ENCODE results near the gene CTNND1.
"Not testable (repeated sequence)": the region's sequence is repeated elsewhere in the genome, so short reads cannot be mapped to it uniquely, and the experiment has no call there.

CTNND1 gene, protein sequence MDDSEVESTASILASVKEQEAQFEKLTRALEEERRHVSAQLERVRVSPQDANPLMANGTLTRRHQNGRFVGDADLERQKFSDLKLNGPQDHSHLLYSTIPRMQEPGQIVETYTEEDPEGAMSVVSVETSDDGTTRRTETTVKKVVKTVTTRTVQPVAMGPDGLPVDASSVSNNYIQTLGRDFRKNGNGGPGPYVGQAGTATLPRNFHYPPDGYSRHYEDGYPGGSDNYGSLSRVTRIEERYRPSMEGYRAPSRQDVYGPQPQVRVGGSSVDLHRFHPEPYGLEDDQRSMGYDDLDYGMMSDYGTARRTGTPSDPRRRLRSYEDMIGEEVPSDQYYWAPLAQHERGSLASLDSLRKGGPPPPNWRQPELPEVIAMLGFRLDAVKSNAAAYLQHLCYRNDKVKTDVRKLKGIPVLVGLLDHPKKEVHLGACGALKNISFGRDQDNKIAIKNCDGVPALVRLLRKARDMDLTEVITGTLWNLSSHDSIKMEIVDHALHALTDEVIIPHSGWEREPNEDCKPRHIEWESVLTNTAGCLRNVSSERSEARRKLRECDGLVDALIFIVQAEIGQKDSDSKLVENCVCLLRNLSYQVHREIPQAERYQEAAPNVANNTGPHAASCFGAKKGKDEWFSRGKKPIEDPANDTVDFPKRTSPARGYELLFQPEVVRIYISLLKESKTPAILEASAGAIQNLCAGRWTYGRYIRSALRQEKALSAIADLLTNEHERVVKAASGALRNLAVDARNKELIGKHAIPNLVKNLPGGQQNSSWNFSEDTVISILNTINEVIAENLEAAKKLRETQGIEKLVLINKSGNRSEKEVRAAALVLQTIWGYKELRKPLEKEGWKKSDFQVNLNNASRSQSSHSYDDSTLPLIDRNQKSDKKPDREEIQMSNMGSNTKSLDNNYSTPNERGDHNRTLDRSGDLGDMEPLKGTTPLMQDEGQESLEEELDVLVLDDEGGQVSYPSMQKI

DNA sequence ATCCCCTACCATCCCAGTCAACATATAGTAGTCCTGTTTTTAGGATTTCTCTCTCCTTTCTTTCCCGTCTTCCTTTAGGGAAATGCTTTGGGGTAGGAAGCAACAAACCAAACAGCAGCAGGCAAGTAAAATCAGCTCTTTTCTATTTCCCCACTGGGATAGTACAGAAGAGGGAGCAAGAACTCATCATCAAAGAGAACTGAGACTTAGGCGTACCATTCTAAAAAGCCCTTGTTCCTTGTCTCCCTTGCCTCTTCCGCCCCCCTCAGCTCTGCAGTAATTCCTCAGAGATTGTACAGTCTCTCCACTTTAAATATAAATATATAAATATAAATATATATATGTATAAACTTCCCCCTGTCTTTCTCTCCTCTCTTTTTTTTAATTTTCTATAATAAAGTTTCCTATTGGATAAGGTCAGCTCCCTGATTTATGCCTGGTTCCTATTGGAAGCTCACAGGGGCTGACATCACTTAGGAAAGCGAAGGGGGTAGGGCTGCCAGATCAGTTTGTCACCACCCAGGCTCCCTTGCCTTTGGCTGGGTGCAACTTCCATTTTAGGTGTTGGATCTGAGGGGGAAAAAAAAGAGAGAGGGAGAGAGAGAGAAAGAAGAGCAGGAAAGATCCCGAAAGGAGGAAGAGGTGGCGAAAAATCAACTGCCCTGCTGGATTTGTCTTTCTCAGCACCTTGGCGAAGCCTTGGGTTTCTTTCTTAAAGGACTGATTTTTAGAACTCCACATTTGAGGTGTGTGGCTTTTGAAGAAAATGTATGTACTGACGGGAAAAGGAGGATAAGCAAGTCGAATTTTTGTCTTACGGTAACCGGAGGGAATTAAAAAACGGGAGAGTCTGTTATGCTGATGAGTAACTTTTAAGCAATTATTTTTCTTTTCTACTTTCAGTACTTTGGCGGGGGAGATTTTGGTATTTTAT is at the start of gene CTNND1:
TSS of gene CTNND1 (plus strand) at position 502 of the 934 bp plus-strand sequence. CDS start 29,677 bp downstream, outside the sequence.
- DNase-seq = peak; percentile 88

DNA sequence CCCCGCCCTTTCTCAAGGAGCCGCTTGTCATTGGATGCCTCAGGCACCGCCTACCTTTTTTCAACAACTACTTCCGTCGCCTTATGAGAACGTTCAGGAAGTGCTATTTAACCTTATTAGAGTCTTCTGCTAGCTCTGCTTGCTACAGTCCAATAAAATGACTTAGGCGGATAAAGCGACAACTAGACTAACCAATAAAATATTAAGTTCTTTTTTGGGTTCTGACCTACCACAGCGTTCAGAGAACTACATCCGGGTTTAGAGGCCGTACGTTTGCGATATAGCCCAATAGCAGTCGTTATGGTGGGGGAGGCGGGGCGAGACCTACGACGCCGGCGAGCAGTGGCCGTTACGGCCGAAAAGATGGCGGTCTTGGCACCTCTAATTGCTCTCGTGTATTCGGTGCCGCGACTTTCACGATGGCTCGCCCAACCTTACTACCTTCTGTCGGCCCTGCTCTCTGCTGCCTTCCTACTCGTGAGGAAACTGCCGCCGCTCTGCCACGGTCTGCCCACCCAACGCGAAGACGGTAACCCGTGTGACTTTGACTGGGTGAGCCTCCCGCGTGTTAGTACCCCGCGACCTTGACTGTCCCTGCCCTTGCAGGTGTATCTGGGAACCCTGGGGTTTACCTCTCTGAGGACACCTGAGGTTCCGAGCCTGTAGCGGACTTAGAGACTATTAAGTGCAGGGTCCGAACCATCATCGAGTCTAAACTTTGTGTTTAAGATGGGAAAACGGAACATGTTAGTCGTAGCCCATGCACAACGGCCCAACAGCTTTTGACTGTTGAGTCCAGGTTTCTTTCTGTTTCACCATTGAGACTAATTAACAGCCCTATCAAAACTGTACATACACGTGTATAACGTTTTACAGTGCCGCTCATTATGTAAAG is 49.1 kb upstream of the CTNND1 start, which contains the start of gene TMX2:
TSS of gene TMX2 (plus strand) at position 338 of the 895 bp plus-strand sequence. CDS start at position 364, 26 bp downstream.
- peak; percentile 97 for DNase-seq

DNA sequence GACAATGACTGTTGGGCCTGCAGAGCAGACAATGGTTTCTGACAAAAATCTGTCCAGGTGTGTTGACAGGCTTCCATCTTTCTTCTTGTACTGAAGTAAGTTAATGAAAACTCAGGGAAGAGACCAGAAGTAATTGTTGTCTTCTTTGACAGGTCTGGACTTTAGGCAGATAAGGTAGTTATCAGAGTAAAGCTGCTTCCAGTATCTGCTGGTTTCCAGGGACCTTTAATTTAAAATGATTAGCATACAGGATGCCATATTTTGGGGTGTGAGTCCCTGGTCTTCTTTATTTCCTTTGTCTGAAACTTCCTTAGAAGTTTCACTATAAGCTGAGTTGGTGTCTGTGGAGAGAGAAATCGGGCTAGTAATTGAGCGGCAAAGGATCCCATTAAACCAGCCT is 47.8 kb upstream of the CTNND1 start:
- no peak for DNase-seq

DNA sequence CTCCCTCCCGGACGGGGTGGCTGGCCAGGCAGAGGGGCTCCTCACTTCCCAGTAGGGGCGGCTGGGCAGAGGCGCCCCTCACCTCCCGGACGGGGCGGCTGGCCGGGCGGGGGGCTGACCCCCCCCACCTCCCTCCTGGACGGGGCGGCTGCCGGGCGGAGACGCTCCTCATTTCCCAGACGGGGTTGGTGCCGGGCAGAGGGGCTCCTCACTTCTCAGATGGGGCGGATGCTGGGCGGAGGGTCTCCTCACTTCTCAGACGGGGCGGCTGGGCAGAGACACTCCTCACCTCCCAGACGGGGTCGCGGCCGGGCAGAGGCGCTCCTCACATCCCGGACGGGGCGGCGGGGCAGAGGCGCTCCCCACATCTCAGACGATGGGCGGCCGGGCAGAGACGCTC is 44.9 kb upstream of the CTNND1 start:
- DNase-seq = not testable (repeated sequence)

DNA sequence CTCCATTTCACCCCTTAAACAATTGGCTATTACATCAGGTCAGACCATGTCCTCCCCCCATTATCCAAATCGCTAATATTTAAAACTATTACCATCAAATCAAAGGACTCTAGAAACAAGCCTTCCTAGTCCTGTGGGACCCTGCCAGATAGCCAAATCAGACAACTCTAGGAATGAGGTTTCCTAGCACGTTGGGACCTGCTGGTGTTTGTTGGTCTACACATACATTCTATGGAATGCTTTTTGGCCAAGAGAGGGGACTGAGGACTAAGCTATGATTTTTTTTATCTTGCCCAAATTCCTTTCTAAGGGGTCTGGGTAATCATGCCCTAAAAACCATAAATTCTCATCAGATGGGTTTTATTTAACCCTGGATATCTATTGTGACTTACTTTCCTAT is 34.4 kb upstream of the CTNND1 start:
- no peak for DNase-seq

DNA sequence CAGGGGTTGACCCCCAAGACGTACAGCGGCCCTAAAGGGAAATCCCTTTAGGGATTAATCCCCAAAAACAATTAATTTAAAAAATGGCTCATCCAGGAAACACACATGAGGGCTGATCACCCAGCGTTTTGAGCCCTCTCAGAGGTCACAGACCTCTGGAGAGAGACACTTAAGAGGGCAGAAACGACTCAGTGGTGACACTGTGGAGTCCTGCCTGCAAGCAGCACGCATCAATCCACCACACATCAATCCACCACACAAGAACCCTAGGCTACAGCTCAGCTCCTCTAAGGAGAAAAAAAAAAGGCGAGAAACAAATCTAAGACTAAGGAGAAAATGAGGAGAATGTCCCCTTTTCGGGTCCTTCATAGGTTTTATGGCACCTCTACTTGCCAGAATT is 32.8 kb upstream of the CTNND1 start:
- no peak for DNase-seq

DNA sequence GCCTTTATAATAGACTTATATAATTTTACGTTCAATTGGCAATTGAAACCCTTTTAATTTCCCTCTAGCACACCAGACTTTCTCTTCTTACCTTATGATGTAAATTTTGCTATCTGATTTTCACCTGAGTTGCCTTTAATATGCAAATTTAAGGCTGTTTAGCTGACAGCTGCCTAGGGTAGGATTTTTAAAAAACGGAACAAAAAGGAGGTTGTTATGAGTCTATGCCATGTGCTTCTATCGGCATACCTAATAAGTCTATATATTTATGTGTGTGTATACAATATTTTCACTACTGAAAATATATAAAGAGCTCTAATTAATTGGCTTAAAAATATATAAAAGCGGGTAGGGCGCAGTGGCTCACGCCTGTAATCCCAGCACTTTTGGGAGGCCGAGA is 32.1 kb upstream of the CTNND1 start:
- DNase-seq = no peak

DNA sequence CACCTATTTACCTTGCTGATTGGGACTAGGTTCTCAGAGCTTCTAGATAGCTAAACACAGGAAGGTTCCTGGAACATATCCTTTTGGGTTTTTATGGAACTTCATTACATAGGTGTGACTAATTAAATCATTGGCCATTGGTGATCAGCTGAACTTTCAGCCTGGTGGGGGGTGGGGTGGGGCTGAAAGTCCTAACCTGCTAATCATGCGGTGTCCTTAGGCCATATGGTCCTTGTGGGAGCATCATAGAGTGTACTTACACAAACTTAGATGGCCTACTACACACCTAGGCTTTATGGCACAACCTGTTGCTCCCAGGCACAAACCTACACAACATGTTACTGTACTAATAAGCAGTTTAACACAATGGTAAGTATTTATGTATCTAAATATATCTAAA is 28.9 kb upstream of the CTNND1 start:
- no peak for DNase-seq

DNA sequence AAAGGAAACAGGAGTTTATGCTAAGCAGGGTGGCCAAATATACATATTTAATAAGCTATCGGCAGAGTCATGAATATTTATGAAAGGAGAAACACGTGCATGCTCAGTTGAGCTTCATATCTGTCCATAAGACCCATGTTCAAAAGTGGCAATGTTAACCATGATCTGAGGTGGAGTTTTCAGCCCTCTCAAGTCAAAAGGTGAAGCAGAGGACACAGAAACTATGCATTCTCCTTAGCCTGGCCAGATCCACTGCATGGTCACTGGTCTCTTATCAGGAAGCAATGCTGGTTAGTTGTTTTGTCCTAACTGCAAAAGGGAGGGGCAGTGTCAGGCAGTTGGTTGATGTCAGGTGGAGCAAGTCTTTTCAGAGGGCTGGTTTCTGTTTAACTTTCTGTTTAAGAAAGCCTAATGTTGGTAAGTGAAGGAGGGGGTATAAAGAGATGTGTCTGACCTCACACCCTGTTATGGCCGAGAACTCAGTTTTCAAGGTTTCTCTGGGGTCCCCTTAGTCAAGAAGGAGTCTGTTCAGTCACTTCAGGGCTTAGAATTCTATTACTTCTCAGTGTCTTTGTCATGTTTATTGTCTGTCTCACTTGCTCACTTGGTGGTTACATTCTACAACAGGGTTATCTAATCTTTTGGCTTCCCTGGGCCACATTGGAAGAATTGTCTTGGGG is 25.8 kb upstream of the CTNND1 start:
- no peak for DNase-seq

DNA sequence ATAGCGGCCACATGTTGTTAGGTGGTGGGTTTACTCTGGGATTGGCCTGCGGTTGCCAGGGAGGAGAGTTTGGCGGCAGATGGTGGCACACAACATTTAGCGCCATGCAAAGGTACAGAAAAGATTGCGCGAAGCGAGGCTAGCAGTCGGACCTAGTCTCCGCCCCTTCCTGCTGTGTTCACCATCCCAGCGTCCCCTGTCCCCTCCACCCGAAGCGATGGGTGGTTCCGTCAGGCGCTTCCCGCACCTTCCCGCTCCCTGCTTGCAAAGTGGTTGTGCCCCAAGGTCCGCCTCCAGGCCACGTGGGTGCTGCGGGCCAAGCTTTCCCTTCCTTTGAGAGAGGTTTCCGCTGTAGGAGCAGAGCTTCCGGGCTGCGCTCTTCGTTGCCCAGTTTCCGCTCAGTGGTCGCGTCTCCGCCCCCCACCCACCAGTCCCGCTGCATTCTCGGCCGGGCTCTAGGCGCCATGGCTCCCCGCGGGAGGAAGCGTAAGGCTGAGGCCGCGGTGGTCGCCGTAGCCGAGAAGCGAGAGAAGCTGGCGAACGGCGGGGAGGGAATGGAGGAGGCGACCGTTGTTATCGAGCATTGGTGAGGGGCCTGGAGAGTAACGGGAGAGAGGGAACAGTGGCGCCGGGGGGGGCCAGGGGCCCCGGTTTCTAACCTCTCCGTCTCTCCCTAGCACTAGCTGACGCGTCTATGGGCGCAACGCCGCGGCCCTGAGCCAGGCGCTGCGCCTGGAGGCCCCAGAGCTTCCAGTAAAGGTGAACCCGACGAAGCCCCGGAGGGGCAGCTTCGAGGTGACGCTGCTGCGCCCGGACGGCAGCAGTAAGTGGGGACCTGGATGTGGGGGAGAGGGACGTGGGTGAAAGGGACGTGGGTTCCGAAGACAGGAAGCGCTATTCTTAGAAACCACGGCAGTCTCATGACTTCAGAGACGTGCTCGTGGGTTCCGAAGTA is 20.2 kb upstream of the CTNND1 start, which contains the start of gene SELENOH:
TSS of gene SELENOH (plus strand) at position 360 of the 955 bp plus-strand sequence. CDS start at position 465, 105 bp downstream.
- DNase-seq = peak; percentile 92

DNA sequence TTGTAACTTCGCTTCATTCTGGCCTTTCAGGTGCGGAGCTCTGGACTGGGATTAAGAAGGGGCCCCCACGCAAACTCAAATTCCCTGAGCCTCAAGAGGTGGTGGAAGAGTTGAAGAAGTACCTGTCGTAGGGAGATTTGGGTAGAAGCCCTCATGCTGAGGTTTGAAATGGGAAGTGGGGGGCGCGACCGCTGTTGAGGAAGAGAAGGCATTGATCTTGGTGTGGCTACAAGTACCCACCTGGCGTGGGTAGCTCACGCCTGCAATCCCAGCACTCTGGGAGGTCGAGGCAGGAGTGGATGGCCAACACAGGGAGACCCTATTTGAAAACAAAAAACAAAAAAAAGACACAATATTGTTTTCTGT is 19.5 kb upstream of the CTNND1 start:
- DNase-seq = no peak

DNA sequence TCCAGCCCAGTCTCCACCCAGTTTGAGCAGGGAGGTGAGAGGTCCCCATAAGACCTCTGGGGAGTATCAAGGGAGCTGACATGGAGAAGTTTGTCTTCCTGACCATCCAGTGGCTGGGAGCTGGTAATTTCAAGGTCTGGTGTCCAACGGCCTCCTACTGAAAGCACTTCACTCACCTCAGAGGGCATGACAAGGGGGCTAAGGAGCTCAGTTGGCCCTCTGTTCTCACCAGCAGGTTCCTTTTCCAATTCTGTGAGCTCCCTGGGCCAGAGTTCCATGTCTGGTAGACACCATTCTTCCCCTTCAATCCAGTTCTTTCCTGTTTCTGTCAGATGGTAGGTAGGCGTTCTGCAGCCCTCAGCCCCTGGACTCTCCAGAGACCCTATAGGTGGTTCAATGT is 17.2 kb upstream of the CTNND1 start:
- DNase-seq = no peak

DNA sequence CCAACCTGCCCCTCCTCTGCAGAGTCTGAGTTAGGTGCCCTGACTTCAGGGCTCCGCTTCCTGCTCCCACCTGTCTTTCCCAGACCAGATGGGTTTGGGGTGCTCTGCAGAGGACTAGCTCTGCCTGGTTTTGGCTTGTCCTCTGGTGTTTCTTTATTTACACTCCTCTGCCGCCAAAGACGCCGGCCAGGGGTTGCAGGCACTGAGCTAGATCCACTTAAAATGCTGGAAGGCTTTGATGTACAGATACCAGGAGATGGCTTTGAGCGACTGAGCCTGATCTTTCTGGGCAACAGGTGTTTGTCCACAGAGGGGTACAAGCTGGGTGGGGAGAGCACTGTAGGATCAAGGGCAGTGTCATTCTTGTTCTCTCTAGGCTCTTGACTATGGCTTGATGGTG is 16.4 kb upstream of the CTNND1 start:
- no peak for DNase-seq

DNA sequence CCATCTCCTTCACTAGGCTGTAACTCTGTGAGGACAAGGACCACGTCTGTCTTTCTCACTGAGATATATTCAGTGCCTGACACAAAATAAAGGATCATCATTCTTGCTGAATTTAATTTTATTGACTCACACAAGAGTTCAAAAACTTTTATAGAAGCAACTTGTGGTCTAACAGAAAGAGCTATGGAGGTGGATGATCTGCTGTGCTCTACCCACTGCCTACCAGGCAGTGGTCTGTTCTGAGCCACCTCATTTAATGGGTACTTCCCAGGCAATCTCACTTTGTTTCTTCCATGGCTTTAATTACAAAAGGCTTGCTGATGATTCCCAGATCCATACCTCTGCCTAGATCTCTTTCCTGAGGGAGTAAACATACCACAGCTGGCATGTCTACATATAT is 14.7 kb upstream of the CTNND1 start:
- no peak for DNase-seq

DNA sequence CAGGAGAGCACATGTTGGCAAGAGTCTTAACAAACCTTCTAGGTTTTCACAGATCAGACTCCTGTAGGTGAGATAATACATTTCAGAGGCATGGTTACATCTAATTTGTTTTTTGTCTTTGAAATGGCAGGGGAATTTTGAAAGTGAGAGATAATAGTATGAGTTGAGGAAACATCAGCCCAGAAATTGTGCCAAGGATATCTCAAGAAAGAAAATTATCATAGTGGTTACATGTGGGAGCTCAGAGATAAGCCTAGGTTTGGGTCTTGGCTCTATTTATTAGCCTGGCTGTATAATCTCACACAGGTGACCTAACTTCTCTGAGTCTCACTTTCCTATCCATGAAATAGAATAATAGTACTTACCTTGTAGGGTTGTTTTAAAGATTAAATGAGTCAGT is 10.4 kb upstream of the CTNND1 start:
- DNase-seq = no peak

DNA sequence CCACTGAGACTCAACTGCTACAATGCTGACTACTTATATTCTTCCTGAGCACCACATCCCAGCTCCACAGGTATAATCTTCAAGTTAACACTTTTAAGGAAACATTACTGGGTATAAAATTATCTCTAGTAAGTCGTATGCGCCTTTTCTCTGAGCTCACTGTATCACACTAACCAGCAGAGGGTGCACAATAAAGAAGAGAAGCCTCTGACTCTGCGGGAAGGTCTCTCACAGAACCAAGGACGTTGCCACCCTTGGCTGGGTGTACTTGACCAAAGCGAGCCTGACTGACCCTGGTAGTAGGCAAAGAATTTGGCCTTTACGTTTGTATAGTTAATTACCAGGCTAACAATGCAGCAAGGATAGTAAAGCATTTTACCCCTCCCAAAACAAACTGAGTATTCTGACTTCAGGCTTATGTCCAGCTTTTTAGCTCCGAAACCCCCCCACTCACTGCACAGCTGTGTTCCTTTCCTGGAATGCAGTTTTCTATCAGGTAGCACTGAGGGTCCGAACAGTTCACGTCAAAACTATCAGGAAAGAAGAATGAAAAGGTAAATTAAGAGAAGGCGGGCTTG is 9.8 kb upstream of the CTNND1 start, which contains the start of gene BTBD18:
TSS of gene BTBD18 (minus strand) at position 144 of the 578 bp plus-strand sequence. CDS start 631 bp downstream, outside the sequence.
- DNase-seq = no peak

DNA sequence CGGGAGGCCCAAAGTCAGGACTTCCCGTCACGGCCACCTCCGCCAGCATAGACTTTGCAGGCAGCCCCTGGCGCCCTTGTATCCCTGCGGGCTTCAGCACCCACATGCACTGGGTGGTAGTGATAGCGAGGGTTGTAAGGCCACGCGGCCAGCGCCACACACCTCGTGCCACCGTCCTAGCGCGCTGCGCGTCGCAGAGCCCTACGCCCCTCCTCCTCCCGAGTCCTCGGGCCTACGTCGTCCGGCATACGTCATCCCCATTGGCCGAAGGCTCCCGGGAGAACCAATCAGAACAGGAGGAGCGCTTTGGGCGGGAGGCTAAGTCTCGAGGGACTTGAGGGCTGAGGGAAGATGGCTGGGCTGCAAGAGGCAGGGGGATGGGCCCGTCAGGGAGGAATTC is 8.6 kb upstream of the CTNND1 start:
- DNase-seq = no peak

DNA sequence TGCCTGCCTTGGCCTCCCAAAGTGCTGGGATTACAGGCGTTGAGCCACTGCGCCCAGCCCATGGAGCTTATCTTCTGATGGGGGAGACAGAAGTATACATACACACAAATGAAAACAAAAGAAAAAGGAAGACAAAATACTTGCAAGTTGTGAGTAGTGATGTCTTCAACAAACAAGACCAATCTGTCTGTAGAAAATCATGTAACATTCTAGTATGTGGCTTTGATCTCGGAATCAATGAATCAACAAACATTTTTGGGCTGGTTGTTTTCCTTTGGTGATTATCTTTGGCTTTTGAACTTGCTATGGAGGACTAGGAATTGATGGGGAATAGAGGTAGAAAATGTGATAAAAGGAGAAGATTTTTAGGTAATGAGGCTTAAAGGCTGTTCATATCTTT is 3.4 kb upstream of the CTNND1 start:
- no peak for DNase-seq

Data from NCI-H1694 (cell line).